Heart right ventricle (tissue), 16 donors: ENCODE results near the gene GNG7. TPM values are rescaled to one million over a fixed set of nuclear protein-coding genes. Genes with fewer than 3 reads are reported as not detected.
A peak's percentile ranks its signal among the peaks of the same experiment; 100 is the strongest.

ENCODE experiments used
- ATAC-seq, 8 donors: fragments of 200-7000 bp; cut with Tn5 transposase; one replicate each; pipeline ENCODE4 v1.9.1; 2020; ENCODE audit warnings: mild to moderate bottlenecking in 8 of 8, moderate library complexity in 8 of 8, moderate number of reproducible peaks in 1 of 8
- DNase-seq, 2 donors: peaks; one replicate each; pipeline ENCODE4 v3.0.0-alpha.2; 2020
- H3K27ac ChIP-seq, 10 donors: fragments of 200-600 bp; sonication (generic) in 2 of 10; one replicate each; pipeline versions ENCODE4 v1.5.0 to v1.8.0; 2020 to 2022; ENCODE audit warnings: mild to moderate bottlenecking in 3 of 10
- H3K27me3 ChIP-seq, 7 donors: fragments of 200-600 bp; one replicate each; pipeline ENCODE4 v1.8.0; 2021 to 2022; ENCODE audit warnings: mild to moderate bottlenecking in 2 of 7
- H3K36me3 ChIP-seq, 9 donors: fragments of 200-600 bp; sonication (generic) in 1 of 9; one replicate each; pipeline versions ENCODE4 v1.5.0 to v1.8.0; 2020 to 2022; ENCODE audit warnings: mild to moderate bottlenecking in 2 of 9
- H3K4me1 ChIP-seq, 9 donors: fragments of 200-600 bp; sonication (generic) in 1 of 9; one replicate each; pipeline versions ENCODE4 v1.5.0 to v1.8.0; 2020 to 2022; ENCODE audit warnings: mild to moderate bottlenecking in 4 of 9
- H3K4me3 ChIP-seq, 10 donors: fragments of 200-600 bp; sonication (generic) in 2 of 10; one replicate each; pipeline versions ENCODE4 v1.5.0 to v1.8.0; 2020 to 2022; ENCODE audit warnings: mild to moderate bottlenecking in 7 of 10, moderate library complexity in 2 of 10
- H3K9me3 ChIP-seq, 11 donors: fragments of 200-600 bp in 10 of 11; sonication (generic) in 2 of 11; one replicate each; pipeline versions ENCODE4 v1.5.0 to v1.8.0; 2013 to 2022; ENCODE audit warnings: mild to moderate bottlenecking in 2 of 11, control low read depth in 1 of 11, moderate library complexity in 1 of 11
- CTCF ChIP-seq, 9 donors: fragments of 200-600 bp; sonication (generic) in 2 of 9; IDR thresholded peaks; one replicate each; pipeline versions ENCODE4 v1.5.0 to v1.8.0; 2021 to 2022; ENCODE audit warnings: antibody characterized with exemption in 9 of 9, mild to moderate bottlenecking in 5 of 9, moderate library complexity in 1 of 9
- WGBS, 2 donors: extraction: QIAGEN DNeasy Blood & Tissue Kit; methylation state at CpG; one replicate each; pipeline ENCODE4 v1.1.7; 2013; ENCODE audit warnings: inconsistent platforms in 1 of 2; 5-methylcytosine and 5-hydroxymethylcytosine counted together
- intact Hi-C, 10 donors: fragments of 100-400 bp; cut with DNase I; formaldehyde crosslinking; loops; one replicate each; pipeline versions ENCODE4 v1.11.1 to v1.14.2; 2022
- polyA plus RNA-seq, 2 donors: library from polyadenylated mRNA; stranded (reverse); fragments of 200-250 nt; gene quantifications; one replicate each; pipeline ENCODE4 v1.2.3, GENCODE V29; 2013
- total RNA-seq, 10 donors: library from RNA; stranded (reverse); fragmentation: NEBNext Ultra II Directional in 3 of 10; extraction: Animal tissue kit (Norgen Biotek cat#: 25700) in 3 of 10; gene quantifications; one replicate each; pipeline versions ENCODE4 v1.2.1 to v1.2.4, GENCODE V29; 2021 to 2023
- donor health status: Arrhythmogenic right ventricular cardiomyopathy.
- donor health status: ischemic (EF 13 %, LVEDD 7.1; RV severe dilation, severe dysfunction).
- donor health status: healthy with polysubstance abuse.
- donor health status: DM: no; HTN: yes; CAD: no.
- donor health status: DM: no; HTN: no; CAD: no.
- donor health status: ischemic (EF 25% LVEDD 6.9; RV normal size, moderate dysfunction).
- donor health status: ischemic (EF 25% LVEDD 5.7; RV mildly dilated, moderate dysfunction).
- donor health status: healthy.
- donor health status: DM: yes; HTN: yes; CAD: no.
- donor health status: Ischemic cardiomyopathy.
- donor health status: ischemic (EF 35%, LVEDD 5.7; RV mildly dilated, moderate dysfunction).
- donor health status: nonischemic (EF 11% LVEDD 7.7; RV severe dilation, severe dysfunction).
- donor health status: DM: yes; HTN: yes; CAD: no.
- donor health status: PGD.
- donor health status: ischemic (EF 29% LVEDD 5.4; RV normal size, mild dysfunction).
- donor health status: nonischemic (EF 23%, LVEDD 6.1; RV moderate dilation, normal function).

GNG7 gene
- total and polyA plus RNA-seq, 12 donors = 8.4 to 56.9 (median 39.1) TPM

- H3K27me3 ChIP-seq = no peaks in the 10 kb centered on the region
- ATAC-seq (peak in 5 of 8 donors; percentile 6 to 51 (median 14)), DNase-seq (no peak)
- peaks cover 0 to 2% (median 0%) of the 10 kb centered on the region in 9 donors for H3K36me3 ChIP-seq
- TF ChIP-seq CTCF (IDR thresholded peaks at IDR 0.05) = no peak
- 41 to 50% methylated on average over 35 of the region's 35 CpGs for WGBS, 2 donors
- H3K4me1 ChIP-seq = peaks cover 0 to 17% (median 0%) of the 10 kb centered on the region in 9 donors
- no peaks in the 10 kb centered on the region for H3K9me3 ChIP-seq
- no peak overlapping the region for H3K27ac ChIP-seq
- no peak overlapping the region for H3K4me3 ChIP-seq
- intact Hi-C loops = no loop called here
These were observed 184.5 kb downstream of the GNG7 start for GRCh38 chr19:2517881-2518601.

- TF ChIP-seq CTCF (IDR thresholded peaks at IDR 0.05) = no peak
- peaks cover 0 to 17% (median 0%) of the 10 kb centered on the region in 9 donors for H3K4me1 ChIP-seq
- ATAC-seq (no peak), DNase-seq (no peak)
- H3K27me3 ChIP-seq = no peaks in the 10 kb centered on the region
- intact Hi-C loops = no loop called here
- H3K9me3 ChIP-seq = no peaks in the 10 kb centered on the region
- H3K36me3 ChIP-seq = peaks cover 0 to 2% (median 0%) of the 10 kb centered on the region in 9 donors
- H3K27ac ChIP-seq = no peak overlapping the region
- H3K4me3 ChIP-seq = no peak overlapping the region
- 71 to 74% methylated on average over 18 of the region's 18 CpGs for WGBS, 2 donors
These were observed 185.8 kb downstream of the GNG7 start for GRCh38 chr19:2516727-2517126.

GRCh38 chr19:2514981-2515518 lies 187.4 kb downstream of the GNG7 start:
- H3K4me3 ChIP-seq = no peak overlapping the region
- H3K27ac ChIP-seq = no peak overlapping the region
- DNase-seq (no peak), ATAC-seq (no peak)
- intact Hi-C loops = no loop called here
- peaks cover 0 to 12% (median 0%) of the 10 kb centered on the region in 9 donors for H3K4me1 ChIP-seq
- no peaks in the 10 kb centered on the region for H3K36me3 ChIP-seq
- WGBS, 2 donors = 94 to 96% methylated on average over 16 of the region's 16 CpGs
- H3K27me3 ChIP-seq = no peaks in the 10 kb centered on the region
- H3K9me3 ChIP-seq = no peaks in the 10 kb centered on the region
- TF ChIP-seq CTCF (IDR thresholded peaks at IDR 0.05) = no peak

GRCh38 chr19:2512523-2513431 lies 189.7 kb downstream of the GNG7 start:
- Histone ChIP-seq H3K9me3 (no peaks in the 10 kb centered on the region), H3K4me1 (peaks cover 0 to 4% (median 0%) of the 10 kb centered on the region in 9 donors), H3K4me3 (no peak overlapping the region), H3K36me3 (no peaks in the 10 kb centered on the region), H3K27ac (no peak overlapping the region), H3K27me3 (no peaks in the 10 kb centered on the region)
- no peak for TF ChIP-seq CTCF (IDR thresholded peaks at IDR 0.05)
- 58 to 69% methylated on average over 41 of the region's 41 CpGs for WGBS, 2 donors
- intact Hi-C loops = no loop called here
- ATAC-seq = peak in 4 of 8 donors; percentile 23 to 43 (median 30)
- no peak for DNase-seq
